Activated effector memory CD4-positive, alpha-beta T cell treated with Interleukin-2 at 50 U/mL for 16 hours (primary cell): Measurements from ENCODE around the gene MID1.

Experiments
- DNase-seq: peaks from one replicate; pipeline ENCODE4 v3.0.0-alpha.2; 2020

Gene MID1

GRCh38 chrX:10526451-10526850 is 93.9 kb downstream of the MID1 start:
- DNase-seq = no peak

DNA sequence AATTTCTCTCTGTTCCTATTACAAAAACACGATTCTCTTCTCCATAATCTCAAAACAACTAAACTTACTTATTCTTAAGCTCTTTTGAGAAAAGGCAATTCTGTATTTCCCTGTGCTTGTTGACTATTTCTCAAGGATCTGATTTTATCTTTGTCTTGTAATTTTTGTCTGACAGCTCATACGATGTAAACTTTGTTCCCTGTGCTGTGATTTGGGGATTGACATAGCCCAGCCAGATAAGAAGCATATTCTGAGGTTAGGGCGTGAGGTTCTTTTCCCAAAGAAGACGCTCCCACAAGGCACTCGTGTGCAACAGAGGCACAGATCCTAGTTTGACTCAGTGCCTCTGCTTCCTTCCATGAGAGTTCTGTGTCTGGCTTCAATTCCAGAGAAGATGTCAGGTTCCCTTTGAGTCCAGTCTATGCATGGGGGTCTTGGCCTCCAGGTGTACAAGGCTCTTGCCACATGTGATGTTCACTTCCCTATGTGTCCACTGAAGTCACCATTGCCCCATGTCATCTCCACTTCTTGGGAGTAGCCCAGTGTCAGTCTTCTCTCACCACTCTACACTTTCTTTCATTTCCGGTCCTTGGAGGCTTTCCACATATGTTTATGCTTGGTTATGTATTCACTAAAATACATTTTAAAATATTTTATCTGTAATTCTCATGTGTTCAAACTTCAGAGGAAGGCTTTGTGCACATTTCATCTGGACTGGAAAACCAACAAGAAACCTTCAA is 94.8 kb downstream of the MID1 start:
- DNase-seq = no peak

GRCh38 chrX:10524578-10524977 is 95.8 kb downstream of the MID1 start:
- no peak for DNase-seq

GRCh38 chrX:10519761-10520160 is 100.6 kb downstream of the MID1 start:
- DNase-seq = no peak

- DNase-seq = no peak
Measured at GRCh38 chrX:10519278-10519677, 101.1 kb downstream of the MID1 start.

- DNase-seq = no peak
Measured at GRCh38 chrX:10518073-10518472, 102.3 kb downstream of the MID1 start.

DNA sequence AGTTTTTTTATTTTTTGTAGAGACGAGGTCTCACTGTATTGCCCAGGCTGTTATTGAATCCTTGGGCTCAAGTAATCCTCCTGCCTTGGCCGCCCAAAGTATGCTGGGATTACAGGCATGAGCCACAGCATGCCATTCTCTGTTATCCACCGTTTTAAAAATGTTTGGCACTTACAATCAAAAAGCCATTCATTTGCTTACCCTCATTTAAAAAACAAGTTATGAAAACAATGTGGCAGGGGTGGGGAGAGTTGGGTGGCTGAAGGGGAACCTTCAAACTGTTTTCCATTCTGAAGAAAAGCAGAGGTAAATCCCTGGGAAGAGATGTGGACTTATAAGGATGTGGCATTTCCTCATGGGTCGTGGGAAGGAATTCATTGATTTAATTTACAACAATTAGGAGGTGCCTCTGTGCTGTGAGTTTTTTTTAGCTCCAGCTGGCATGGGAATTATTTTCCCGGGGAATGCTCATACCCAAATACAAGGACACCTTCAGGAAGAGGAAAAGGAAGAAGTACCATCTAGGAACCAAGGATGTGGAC is 103.5 kb downstream of the MID1 start:
- DNase-seq = no peak

- DNase-seq = no peak
Measured at GRCh38 chrX:10514891-10515290, 105.5 kb downstream of the MID1 start.

- DNase-seq = no peak
Measured at GRCh38 chrX:10513974-10514373, 106.4 kb downstream of the MID1 start.

- no peak for DNase-seq
Measured at GRCh38 chrX:10512741-10513140, 107.6 kb downstream of the MID1 start.

- no peak for DNase-seq
Measured at GRCh38 chrX:10512258-10512657, 108.1 kb downstream of the MID1 start.

DNA sequence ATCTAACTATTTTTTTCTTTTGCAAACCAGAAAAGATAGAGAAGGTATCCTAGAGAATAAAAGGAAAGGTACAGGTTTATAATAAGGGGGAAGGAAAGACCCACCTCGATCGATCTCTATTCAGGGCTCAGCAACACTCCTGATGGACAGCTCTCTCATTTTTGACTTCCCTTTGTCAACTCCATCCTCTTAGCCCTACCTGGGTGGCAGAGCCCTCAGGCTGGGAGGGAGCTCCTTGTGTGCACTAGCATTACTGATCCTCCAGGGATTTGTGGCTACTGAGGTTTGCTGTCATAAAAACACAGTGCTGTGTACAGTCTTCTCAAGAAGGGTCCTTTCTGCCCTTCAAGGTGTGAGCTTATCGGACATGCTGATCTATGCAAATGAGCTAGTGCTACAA is 111.0 kb downstream of the MID1 start:
- DNase-seq = no peak

- no peak for DNase-seq
Measured at GRCh38 chrX:10508891-10509290, 111.5 kb downstream of the MID1 start.

- DNase-seq = no peak
Measured at GRCh38 chrX:10507876-10508275, 112.5 kb downstream of the MID1 start.

- DNase-seq = no peak
Measured at GRCh38 chrX:10507181-10507580, 113.2 kb downstream of the MID1 start.

DNA sequence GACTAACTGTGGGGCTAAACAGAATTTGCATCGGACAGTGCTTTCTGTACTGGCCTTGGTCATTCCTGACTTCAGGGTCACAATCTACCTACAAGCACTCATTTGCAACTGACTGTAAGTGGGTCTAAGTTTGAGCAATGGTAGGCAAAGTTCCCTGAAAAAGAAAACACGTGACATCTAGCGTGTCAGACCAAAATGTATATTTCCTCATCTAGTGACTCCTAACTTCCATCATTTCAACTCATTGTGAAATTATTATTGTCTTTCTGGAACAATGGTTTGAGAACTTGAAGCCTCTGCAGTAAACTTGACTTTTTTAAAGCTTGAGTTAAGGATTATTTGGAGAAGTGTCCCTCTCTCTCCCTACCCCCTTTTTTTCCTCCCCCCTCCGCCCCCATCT is 113.6 kb downstream of the MID1 start:
- DNase-seq = no peak

DNA sequence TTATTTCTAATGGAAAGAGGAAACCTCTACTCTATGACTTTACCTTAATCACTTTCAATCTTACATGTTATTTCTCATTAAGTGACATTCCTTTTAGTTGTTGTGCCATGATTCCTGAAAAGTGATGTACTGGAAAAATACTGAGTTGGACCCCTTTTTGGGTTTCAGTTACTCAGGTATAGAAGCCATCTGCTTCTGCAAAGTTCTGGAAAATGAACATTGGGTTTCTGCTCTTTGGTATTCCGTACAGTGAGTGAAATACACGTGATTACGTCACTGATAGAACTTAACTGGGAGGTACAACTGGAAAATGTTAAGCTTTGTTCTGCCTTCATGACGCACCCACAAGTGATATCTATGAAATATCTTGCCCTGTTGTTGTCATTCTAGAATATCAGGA is 114.7 kb downstream of the MID1 start:
- no peak for DNase-seq

DNA sequence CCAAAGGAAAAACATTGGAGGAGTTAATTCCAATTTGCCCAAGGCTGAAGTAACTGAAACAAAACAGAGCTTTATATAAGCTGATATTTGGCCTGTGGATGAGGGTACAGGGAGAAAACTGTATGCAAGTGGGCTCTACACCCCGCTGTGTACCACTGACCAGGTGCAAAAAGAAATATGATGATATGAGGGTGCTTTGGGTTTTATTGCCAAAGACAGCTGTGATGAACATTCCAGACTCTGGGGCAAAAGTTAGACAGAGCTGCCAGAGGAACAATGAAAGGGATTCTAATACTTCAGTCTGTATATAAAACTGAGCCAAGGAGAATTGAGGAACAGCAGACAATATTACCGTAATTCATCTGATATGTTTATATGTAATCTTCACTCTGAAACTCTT is 117.4 kb downstream of the MID1 start:
- DNase-seq = no peak

GRCh38 chrX:10501611-10502010 is 118.8 kb downstream of the MID1 start:
- no peak for DNase-seq

DNA sequence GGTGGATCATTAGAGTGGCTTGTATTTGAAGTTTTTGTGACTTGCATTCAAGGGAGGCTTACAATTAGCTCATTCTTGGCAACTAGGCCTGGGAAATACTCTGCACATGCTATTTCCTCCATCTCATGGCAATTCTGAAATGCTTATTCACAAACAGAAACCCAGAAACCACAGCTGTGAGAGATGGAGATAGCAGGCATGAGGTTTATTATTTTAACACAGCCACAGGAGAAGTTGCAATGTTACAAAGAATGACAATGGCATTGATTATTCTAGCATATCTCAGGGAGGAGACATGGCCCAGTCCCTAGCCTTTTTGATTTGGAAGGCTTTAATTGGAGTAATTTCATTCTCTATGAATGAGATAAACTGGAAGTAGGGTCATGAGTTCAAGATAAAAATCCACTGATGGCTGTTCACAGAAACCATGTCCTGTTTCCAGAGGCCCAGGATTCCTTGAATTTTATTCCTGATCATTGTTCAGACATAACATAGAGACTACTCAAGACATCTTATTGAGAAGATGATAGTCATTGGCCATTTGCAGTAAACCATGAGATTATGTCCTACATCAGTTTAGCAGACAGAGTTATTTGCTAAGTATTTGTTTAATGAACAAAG is 123.9 kb downstream of the MID1 start:
- no peak for DNase-seq

DNA sequence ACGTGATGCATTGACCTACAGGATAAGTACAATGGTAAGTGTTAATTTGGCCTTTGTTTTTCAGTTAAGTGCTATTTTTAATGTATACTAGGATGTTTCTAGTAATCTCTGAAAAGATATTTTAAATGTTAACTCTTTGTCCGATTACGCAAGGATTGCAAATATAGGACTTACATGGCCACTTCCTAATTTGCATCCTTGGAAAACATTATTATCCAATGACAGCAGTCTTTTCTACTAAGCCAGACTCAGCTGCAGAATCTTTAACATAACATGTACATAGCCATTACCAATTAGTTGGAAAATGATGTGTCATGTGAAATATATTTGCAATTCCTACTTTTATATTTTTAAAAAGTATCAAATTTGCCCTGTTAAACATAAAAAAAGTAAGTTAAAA is 124.7 kb downstream of the MID1 start:
- DNase-seq = no peak

DNA sequence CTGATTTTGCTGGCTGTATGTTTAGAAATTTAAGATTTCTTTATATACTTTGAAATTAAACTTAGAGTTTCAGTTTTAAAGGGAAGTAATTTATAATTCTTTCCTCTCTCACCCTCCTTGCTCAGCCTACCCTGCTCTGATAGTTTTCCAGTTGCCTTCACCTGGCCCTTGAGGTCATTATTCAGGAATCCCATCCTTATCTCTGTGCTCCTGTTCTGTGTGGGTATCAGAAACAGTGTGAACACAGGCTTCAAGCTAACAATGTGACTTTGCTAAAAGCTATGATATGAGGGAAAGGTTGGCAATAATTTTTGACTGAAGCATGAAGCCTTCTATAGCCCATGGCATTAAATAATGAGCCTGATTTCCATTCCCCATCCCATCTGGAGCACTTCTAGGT is 128.1 kb downstream of the MID1 start:
- DNase-seq = no peak

DNA sequence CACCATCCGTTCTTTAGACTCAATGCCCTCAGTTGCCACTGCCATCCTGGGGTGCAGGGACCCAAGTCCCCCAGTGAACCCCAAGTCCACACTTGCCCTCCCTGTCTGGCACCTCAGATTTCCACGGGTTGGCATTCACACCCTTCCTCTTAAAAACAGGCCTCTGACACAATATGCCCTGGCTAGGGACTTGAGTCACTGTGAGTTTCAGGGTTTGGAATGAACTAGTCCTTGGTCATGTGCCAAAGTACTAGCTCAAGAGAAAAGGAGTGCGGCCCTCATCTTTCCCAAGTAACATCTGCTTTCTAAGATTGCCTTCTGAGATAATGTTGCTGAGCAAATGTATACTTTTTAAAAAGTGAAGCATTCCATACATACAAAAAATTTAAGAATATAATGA is 134.0 kb downstream of the MID1 start:
- DNase-seq = no peak

GRCh38 chrX:10485326-10485725 is 135.1 kb downstream of the MID1 start:
- DNase-seq = no peak
